AG04449 (cell line): ENCODE data around the gene B3GNT5.

Source experiments
- CTCF ChIA-PET: fragments of 350-600 bp; formaldehyde crosslinking; extraction: SDS; loops from one replicate; lab custom pipeline; 2021; ENCODE audit warnings: antibody characterized with exemption; lab: Yijun Ruan, JAX
- POLR2A ChIA-PET: fragments of 400-600, 350-600 bp; formaldehyde crosslinking; extraction: SDS; loops from one replicate; lab custom pipeline; 2020; ENCODE audit warnings: antibody characterized with exemption, inconsistent platforms; lab: Yijun Ruan, JAX
- DNase-seq: peaks from one replicate; pipeline ENCODE4 v3.0.0-alpha.2; 2010; ENCODE audit warnings: low read depth, low spot score
- H3K4me3 ChIP-seq: 2 replicates; pipeline ENCODE4 v1.5.1; 2011; ENCODE audit warnings: low read depth, mild to moderate bottlenecking, control low read depth, low read length
- TF ChIP-seq, protein P1 (sequence below): IDR thresholded peaks from one replicate; pipeline ENCODE4 v1.5.1; 2011; ENCODE audit warnings: mild to moderate bottlenecking, moderate library complexity, low read length, control low read depth, inconsistent platforms; ENCODE audit not compliant: insufficient read depth; ENCODE audit errors: missing control alignments

B3GNT5 gene

DNA sequence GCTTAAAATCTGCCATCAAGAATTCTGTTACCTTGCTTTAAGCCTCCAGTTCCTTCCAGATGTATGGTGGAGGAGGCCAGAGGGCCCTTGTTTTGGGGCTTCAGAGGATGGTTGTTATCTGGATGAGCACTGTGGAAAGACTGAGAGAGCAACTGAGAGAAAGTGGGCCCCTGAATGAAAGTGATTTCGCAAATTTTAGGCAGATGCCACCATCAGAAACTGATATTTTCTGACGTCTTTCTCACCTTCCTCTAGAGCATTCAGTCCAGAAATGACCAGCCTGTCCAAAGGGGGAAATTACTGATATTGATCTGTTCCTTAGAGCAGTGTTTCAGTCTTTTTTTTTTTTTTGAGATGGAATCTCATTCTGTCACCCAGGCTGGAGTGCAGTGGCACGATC lies 13.4 kb downstream of the B3GNT5 start:
- ChIA-PET CTCF (no interaction called here), POLR2A (no interaction called here)
- TF ChIP-seq, protein P1, sequence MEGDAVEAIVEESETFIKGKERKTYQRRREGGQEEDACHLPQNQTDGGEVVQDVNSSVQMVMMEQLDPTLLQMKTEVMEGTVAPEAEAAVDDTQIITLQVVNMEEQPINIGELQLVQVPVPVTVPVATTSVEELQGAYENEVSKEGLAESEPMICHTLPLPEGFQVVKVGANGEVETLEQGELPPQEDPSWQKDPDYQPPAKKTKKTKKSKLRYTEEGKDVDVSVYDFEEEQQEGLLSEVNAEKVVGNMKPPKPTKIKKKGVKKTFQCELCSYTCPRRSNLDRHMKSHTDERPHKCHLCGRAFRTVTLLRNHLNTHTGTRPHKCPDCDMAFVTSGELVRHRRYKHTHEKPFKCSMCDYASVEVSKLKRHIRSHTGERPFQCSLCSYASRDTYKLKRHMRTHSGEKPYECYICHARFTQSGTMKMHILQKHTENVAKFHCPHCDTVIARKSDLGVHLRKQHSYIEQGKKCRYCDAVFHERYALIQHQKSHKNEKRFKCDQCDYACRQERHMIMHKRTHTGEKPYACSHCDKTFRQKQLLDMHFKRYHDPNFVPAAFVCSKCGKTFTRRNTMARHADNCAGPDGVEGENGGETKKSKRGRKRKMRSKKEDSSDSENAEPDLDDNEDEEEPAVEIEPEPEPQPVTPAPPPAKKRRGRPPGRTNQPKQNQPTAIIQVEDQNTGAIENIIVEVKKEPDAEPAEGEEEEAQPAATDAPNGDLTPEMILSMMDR, result no peak
- DNase-seq, result no peak
- no peak overlapping the region for H3K4me3 ChIP-seq

DNA sequence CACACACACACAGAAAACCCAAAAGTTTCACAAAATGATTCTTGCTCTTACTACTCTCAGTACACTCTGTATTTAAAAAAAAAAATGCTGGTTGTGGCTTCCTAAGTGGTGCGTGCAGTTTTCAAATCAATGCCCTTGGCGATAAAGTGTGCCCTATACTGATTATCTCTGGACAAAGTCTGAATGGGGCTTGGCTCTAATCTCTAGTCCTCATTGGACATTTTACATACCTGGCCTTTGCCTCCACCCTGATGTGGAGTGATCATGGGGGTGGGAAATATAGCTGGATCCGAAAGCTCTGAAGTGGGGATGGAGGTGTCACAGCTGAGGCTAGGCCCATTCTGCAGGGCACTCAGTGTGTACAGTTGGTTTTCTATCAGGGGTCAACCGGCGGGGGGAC lies 14.1 kb downstream of the B3GNT5 start:
- no peak for DNase-seq
- TF ChIP-seq, protein P1, result no peak
- CTCF ChIA-PET, result no interaction called here
- H3K4me3 ChIP-seq, result no peak overlapping the region
- POLR2A ChIA-PET, result no interaction called here

DNA sequence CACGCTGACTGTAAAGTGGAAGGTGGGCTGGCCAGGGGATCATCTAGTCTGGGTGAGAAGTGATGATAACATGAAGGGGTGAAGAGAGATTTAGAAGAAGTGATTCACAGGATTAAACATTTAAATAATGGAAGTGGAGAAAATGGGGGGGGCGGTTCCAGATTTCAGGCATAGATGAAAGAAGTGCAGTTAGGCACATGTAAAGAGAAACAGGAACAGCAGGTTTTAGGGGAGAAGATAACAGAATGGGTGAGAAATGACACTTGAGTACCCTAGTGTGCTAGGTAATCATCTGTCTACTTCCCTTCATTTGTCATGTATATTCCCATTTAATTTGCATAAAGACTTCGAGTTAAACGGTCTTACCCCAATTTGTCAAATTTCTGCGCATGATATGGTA lies 15.3 kb downstream of the B3GNT5 start:
- DNase-seq, result no peak
- ChIA-PET CTCF (no interaction called here), POLR2A (no interaction called here)
- H3K4me3 ChIP-seq, result no peak overlapping the region
- TF ChIP-seq, protein P1, result no peak

DNA sequence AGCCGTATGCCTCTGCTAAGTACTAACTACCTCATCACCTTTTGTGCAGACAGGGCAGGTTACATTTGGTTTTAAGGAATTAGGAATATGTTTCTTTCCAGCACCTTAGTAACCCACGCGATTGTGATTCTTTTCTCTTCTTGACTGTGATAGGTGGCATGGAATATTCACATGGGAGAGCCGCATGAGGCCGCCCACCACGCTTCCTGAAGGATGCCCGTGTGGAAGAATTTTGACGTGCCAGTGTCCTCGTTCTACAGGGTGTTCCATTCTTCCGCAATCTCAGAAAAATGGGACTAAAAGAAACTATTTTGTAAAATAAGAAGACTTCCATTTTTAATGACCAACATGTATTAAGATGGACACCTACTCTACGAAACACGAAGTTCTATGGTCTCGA lies 16.3 kb downstream of the B3GNT5 start:
- H3K4me3 ChIP-seq, result no peak overlapping the region
- CTCF ChIA-PET, result no interaction called here
- POLR2A ChIA-PET, result no interaction called here
- DNase-seq, result no peak
- TF ChIP-seq, protein P1, result no peak

DNA sequence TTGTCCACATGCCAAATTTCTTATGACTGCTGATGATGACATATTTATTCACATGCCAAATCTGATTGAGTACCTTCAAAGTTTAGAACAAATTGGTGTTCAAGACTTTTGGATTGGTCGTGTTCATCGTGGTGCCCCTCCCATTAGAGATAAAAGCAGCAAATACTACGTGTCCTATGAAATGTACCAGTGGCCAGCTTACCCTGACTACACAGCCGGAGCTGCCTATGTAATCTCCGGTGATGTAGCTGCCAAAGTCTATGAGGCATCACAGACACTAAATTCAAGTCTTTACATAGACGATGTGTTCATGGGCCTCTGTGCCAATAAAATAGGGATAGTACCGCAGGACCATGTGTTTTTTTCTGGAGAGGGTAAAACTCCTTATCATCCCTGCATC lies 17.3 kb downstream of the B3GNT5 start:
- DNase-seq, result no peak
- CTCF ChIA-PET, result no interaction called here
- TF ChIP-seq, protein P1, result no peak
- POLR2A ChIA-PET, result no interaction called here
- H3K4me3 ChIP-seq, result no peak overlapping the region

DNA sequence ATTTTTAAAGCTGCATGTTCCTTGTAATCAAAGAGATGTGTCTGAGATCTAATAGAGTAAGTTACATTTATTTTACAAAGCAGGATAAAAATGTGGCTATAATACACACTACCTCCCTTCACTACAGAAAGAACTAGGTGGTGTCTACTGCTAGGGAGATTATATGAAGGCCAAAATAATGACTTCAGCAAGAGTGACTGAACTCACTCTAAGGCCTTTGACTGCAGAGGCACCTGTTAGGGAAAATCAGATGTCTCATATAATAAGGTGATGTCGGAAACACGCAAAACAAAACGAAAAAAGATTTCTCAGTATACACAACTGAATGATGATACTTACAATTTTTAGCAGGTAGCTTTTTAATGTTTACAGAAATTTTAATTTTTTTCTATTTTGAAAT lies 19.1 kb downstream of the B3GNT5 start:
- DNase-seq, result no peak
- CTCF ChIA-PET, result no interaction called here
- TF ChIP-seq, protein P1, result no peak
- POLR2A ChIA-PET, result no interaction called here
- no peak overlapping the region for H3K4me3 ChIP-seq
